ENCODE data around the gene CAMK1D.

The CAMK1D gene

DNA sequence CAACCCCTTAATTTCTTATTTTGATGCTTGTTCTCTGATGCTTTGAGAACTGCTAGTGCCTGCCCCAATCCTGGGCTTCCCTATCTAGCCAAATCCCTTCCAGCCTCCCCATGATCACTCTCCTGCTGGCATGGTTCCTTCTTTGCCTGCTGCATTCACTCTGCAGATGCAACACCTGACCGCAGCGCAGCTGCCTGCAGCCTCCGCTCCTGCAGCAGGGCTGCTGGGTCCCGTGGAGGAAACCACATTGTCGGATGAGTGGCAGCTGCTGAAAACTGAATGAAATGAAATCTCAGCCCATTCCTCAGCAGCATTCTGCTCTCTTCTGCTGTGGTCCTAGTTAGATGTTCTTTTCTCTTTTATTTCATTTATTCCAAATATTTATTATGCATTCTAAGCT lies 331.9 kb downstream of the CAMK1D start:
- no peak overlapping the region for H3K4me2 ChIP-seq (ENCODE audit: low read length)

DNA sequence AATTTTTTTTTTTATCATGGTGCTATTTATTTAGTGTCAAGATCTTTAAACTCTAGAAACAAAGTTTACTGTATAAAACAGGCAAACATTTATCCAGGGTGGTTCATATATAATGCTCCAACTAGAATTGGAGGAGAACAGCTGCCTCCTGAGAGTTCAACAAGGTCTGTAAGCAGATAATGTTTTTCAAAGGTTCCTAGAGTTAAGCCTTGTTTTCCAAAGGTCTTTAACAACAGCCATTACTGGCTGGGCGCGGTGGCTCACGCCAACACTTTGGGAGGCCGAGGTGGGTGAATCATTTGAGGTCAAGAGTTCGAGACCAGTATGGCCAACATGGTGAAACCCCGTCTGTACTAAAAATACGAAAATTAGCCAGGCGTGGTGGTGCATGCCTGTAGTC lies 335.4 kb downstream of the CAMK1D start:
- Histone ChIP-seq H3K9me3 (ENCODE audit: low read length) (no peaks in the 10 kb centered on the region), H3K36me3 (ENCODE audit: insufficient read depth, low read length) (no peaks in the 10 kb centered on the region), H4K20me1 (ENCODE audit: insufficient read depth, low read length) (no peaks in the 10 kb centered on the region), H3K4me2 (ENCODE audit: low read length) (no peak overlapping the region), H2AFZ (ENCODE audit: low read length) (no peak overlapping the region), H3K9me2 (ENCODE audit: low read depth, low read length) (no peaks in the 10 kb centered on the region), H3K79me2 (ENCODE audit: insufficient read depth, low read length) (no peaks in the 10 kb centered on the region), H3K9ac (ENCODE audit: low read length) (no peak overlapping the region), H3K27me3 (ENCODE audit: insufficient read depth, low read length) (0 out of 2 replicates have a peak, but pooled peaks cover 6% of the 10 kb centered on the region), H3K4me3 (ENCODE audit: low read depth, low read length, poor library complexity, severe bottlenecking) (no peak overlapping the region), H3K4me1 (ENCODE audit: insufficient read depth, low read length, severe bottlenecking) (no peaks in the 10 kb centered on the region), H3K27ac (ENCODE audit: low read depth, low read length, poor library complexity, severe bottlenecking) (no peak overlapping the region), H3F3A (ENCODE audit: insufficient read depth, low read length) (no peaks in the 10 kb centered on the region)
- no peak for TF ChIP-seq EZH2 (IDR thresholded peaks at IDR 0.05; ENCODE audit: borderline replicate concordance, low read length)
- TF ChIP-seq, protein P1, sequence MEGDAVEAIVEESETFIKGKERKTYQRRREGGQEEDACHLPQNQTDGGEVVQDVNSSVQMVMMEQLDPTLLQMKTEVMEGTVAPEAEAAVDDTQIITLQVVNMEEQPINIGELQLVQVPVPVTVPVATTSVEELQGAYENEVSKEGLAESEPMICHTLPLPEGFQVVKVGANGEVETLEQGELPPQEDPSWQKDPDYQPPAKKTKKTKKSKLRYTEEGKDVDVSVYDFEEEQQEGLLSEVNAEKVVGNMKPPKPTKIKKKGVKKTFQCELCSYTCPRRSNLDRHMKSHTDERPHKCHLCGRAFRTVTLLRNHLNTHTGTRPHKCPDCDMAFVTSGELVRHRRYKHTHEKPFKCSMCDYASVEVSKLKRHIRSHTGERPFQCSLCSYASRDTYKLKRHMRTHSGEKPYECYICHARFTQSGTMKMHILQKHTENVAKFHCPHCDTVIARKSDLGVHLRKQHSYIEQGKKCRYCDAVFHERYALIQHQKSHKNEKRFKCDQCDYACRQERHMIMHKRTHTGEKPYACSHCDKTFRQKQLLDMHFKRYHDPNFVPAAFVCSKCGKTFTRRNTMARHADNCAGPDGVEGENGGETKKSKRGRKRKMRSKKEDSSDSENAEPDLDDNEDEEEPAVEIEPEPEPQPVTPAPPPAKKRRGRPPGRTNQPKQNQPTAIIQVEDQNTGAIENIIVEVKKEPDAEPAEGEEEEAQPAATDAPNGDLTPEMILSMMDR (IDR thresholded peaks at IDR 0.05; ENCODE audit: low read length): no peak

More for the DNA sequence above, 331.9 kb downstream of the CAMK1D start:
- no peaks in the 10 kb centered on the region for H3K4me1 ChIP-seq (ENCODE audit: insufficient read depth, low read length, severe bottlenecking)
- H3K79me2 ChIP-seq (ENCODE audit: insufficient read depth, low read length): no peaks in the 10 kb centered on the region
- H4K20me1 ChIP-seq (ENCODE audit: insufficient read depth, low read length): no peaks in the 10 kb centered on the region
- H3K9me2 ChIP-seq (ENCODE audit: low read depth, low read length): no peaks in the 10 kb centered on the region
- H3K36me3 ChIP-seq (ENCODE audit: insufficient read depth, low read length): no peaks in the 10 kb centered on the region
- H3K27ac ChIP-seq (ENCODE audit: low read depth, low read length, poor library complexity, severe bottlenecking): no peak overlapping the region
- no peak overlapping the region for H3K9ac ChIP-seq (ENCODE audit: low read length)
- H3K9me3 ChIP-seq (ENCODE audit: low read length): no peaks in the 10 kb centered on the region
- no peaks in the 10 kb centered on the region for H3F3A ChIP-seq (ENCODE audit: insufficient read depth, low read length)
- H3K4me3 ChIP-seq (ENCODE audit: low read depth, low read length, poor library complexity, severe bottlenecking): no peak overlapping the region
- TF ChIP-seq, protein P1 (IDR thresholded peaks at IDR 0.05; ENCODE audit: low read length): no peak
- no peak overlapping the region for H2AFZ ChIP-seq (ENCODE audit: low read length)
- 0 out of 2 replicates have a peak, but pooled peaks cover 6% of the 10 kb centered on the region for H3K27me3 ChIP-seq (ENCODE audit: insufficient read depth, low read length)

DNA sequence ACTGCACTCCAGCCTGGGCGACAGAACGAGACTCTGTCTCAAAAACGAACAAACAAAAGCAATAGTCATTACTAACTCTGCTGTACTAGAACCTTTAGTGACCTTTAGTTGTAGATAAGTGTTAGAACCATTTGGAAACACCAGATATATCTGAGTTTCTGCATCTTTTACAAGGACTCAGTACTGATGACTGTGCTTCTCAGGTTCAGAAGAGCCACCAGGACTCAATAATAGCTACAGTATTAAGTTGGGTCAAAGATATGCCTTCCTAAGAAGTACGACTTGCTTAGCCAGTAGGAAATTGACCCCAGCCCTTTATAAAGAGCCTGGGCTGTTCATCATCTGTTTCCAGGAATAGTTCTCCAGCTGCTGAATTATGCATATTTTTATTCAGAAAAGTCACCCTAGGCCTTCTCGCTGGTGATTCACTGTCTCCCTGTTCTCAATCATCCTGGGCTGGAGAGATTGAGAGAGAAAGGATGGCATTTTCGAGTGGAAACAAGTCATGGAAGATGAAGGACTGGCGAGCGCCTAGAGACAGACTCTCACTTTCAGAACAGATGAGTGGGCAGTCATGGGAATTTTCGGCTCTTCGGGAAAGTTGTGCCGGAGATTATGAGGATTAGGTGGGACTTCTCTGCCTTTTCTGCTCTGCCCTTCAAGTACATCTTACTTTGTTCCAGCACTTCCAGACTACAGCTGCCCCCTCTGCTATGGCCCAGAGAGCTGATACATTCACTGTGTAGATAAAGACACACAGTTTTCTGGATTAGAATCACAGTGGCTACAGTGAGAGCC lies 336.1 kb downstream of the CAMK1D start:
- no peak overlapping the region for H3K4me3 ChIP-seq (ENCODE audit: low read depth, low read length, poor library complexity, severe bottlenecking)
- H2AFZ ChIP-seq (ENCODE audit: low read length): no peak overlapping the region
- no peaks in the 10 kb centered on the region for H4K20me1 ChIP-seq (ENCODE audit: insufficient read depth, low read length)
- no peaks in the 10 kb centered on the region for H3K9me3 ChIP-seq (ENCODE audit: low read length)
- no peaks in the 10 kb centered on the region for H3K79me2 ChIP-seq (ENCODE audit: insufficient read depth, low read length)
- no peaks in the 10 kb centered on the region for H3K4me1 ChIP-seq (ENCODE audit: insufficient read depth, low read length, severe bottlenecking)
- no peak overlapping the region for H3K4me2 ChIP-seq (ENCODE audit: low read length)
- H3K9ac ChIP-seq (ENCODE audit: low read length): no peak overlapping the region
- no peak for TF ChIP-seq EZH2 (IDR thresholded peaks at IDR 0.05; ENCODE audit: borderline replicate concordance, low read length)
- TF ChIP-seq, protein P1 (IDR thresholded peaks at IDR 0.05; ENCODE audit: low read length): no peak
- no peaks in the 10 kb centered on the region for H3F3A ChIP-seq (ENCODE audit: insufficient read depth, low read length)
- 0 out of 2 replicates have a peak, but pooled peaks cover 6% of the 10 kb centered on the region for H3K27me3 ChIP-seq (ENCODE audit: insufficient read depth, low read length)
- H3K36me3 ChIP-seq (ENCODE audit: insufficient read depth, low read length): no peaks in the 10 kb centered on the region
- no peak overlapping the region for H3K27ac ChIP-seq (ENCODE audit: low read depth, low read length, poor library complexity, severe bottlenecking)
- no peaks in the 10 kb centered on the region for H3K9me2 ChIP-seq (ENCODE audit: low read depth, low read length)
